Neuronal stem cell (in vitro differentiated cells): ENCODE results near the gene EDAR.

Source experiments
- DNase-seq: peaks from one replicate; pipeline ENCODE4 v3.0.0-alpha.2; 2013; ENCODE audit warnings: low spot score
- H2AFZ ChIP-seq: one replicate; pipeline ENCODE4 v1.6.1; 2013; ENCODE audit warnings: mild to moderate bottlenecking, low read length, inconsistent platforms
- H2AK5ac ChIP-seq: 2 replicates; pipeline ENCODE4 v1.6.1; 2013; ENCODE audit warnings: low read depth, mild to moderate bottlenecking, inconsistent platforms, low read length, moderate library complexity, mixed read lengths
- H2BK120ac ChIP-seq: 2 replicates; pipeline ENCODE4 v1.6.1; 2013; ENCODE audit warnings: low read depth, mild to moderate bottlenecking, inconsistent platforms, low read length, moderate library complexity, mixed read lengths
- H2BK12ac ChIP-seq: one replicate; pipeline ENCODE4 v1.6.1; 2013; ENCODE audit warnings: low read length, inconsistent platforms
- H2BK15ac ChIP-seq: 2 replicates; pipeline ENCODE4 v1.6.1; 2013; ENCODE audit warnings: mild to moderate bottlenecking, low read length, inconsistent platforms, mixed read lengths
- H2BK5ac ChIP-seq: one replicate; pipeline ENCODE4 v1.6.1; 2013; ENCODE audit warnings: inconsistent platforms, mild to moderate bottlenecking, low read length, moderate library complexity
- H3K14ac ChIP-seq: one replicate; pipeline ENCODE4 v1.6.1; 2013; ENCODE audit warnings: low read length, inconsistent platforms
- H3K18ac ChIP-seq: 2 replicates; pipeline ENCODE4 v1.6.1; 2013; ENCODE audit warnings: low read length, inconsistent platforms
- H3K23ac ChIP-seq: 2 replicates; pipeline ENCODE4 v1.6.1; 2013; ENCODE audit warnings: low read depth, mild to moderate bottlenecking, mixed read lengths, low read length, inconsistent platforms; ENCODE audit not compliant: poor library complexity
- H3K27ac ChIP-seq: replicated peaks from 3 replicates; pipeline ENCODE4 v1.5.1; 2013; ENCODE audit warnings: low read length, inconsistent platforms
- H3K27me3 ChIP-seq, 3 experiments: 2 replicates each; pipeline ENCODE4 v1.6.1; 2013; ENCODE audit warnings: low read length in 3 of 3, mild to moderate bottlenecking in 2 of 3, inconsistent platforms in 1 of 3, low read depth in 1 of 3, mixed read lengths in 1 of 3, moderate library complexity in 1 of 3; ENCODE audit not compliant: control insufficient read depth in 3 of 3, insufficient read depth in 3 of 3
- H3K36me3 ChIP-seq, 2 donors: replicated peaks in 1 of 2; 2 replicates each; pipeline ENCODE4 v1.6.1; 2013; ENCODE audit warnings: low read length in 2 of 2; ENCODE audit not compliant: control insufficient read depth in 2 of 2, insufficient read depth in 2 of 2
- H3K4ac ChIP-seq: 2 replicates; pipeline ENCODE4 v1.6.1; 2013; ENCODE audit warnings: inconsistent platforms, mild to moderate bottlenecking, low read length, moderate library complexity
- H3K4me1 ChIP-seq, 2 donors: 1 replicate in 1 of 2; 2 replicates in 1 of 2; pipeline ENCODE4 v1.6.1; 2013; ENCODE audit warnings: low read length in 2 of 2, low read depth in 1 of 2; ENCODE audit not compliant: control insufficient read depth in 2 of 2, insufficient read depth in 1 of 2
- H3K4me2 ChIP-seq: one replicate; pipeline ENCODE4 v1.6.1; 2013; ENCODE audit warnings: mild to moderate bottlenecking, low read length, inconsistent platforms; ENCODE audit not compliant: insufficient read depth, poor library complexity, severe bottlenecking
- H3K4me3 ChIP-seq, 2 donors: 2 replicates each; pipeline ENCODE4 v1.5.1; 2013; ENCODE audit warnings: low read length in 2 of 2, mild to moderate bottlenecking in 2 of 2, inconsistent platforms in 1 of 2, moderate library complexity in 1 of 2
- H3K79me1 ChIP-seq: one replicate; pipeline ENCODE4 v1.6.1; 2013; ENCODE audit warnings: low read depth, mild to moderate bottlenecking, inconsistent platforms, low read length, moderate library complexity
- H3K9ac ChIP-seq: one replicate; pipeline ENCODE4 v1.6.1; 2013; ENCODE audit warnings: mild to moderate bottlenecking, low read depth, low read length, inconsistent platforms; ENCODE audit not compliant: poor library complexity
- H3K9me3 ChIP-seq, 2 donors: replicated peaks in 1 of 2; 2 replicates each; pipeline versions ENCODE3 to v1.6.1; 2013; ENCODE audit warnings: low read length in 2 of 2, mild to moderate bottlenecking in 2 of 2, inconsistent platforms in 1 of 2, low read depth in 1 of 2, mixed read lengths in 1 of 2, moderate library complexity in 1 of 2; ENCODE audit not compliant: control insufficient read depth in 2 of 2, insufficient read depth in 1 of 2
- H4K8ac ChIP-seq: one replicate; pipeline ENCODE4 v1.6.1; 2013; ENCODE audit warnings: low read depth, mild to moderate bottlenecking, inconsistent platforms, low read length, moderate library complexity
- H4K91ac ChIP-seq: one replicate; pipeline ENCODE4 v1.6.1; 2013; ENCODE audit warnings: low read length, low read depth, mild to moderate bottlenecking, inconsistent platforms; ENCODE audit not compliant: poor library complexity
- WGBS, 2 donors: extraction: QIAGEN DNeasy Blood & Tissue Kit; methylation state at CpG; one replicate each; pipeline ENCODE4 v1.1.7; 2013; ENCODE audit warnings: missing lambda C conversion rate in 2 of 2, mixed read lengths in 1 of 2; ENCODE audit not compliant: insufficient read length in 2 of 2, insufficient replicate concordance in 1 of 2; ENCODE audit errors: extremely low coverage in 2 of 2; 5-methylcytosine and 5-hydroxymethylcytosine counted together

The EDAR gene

GRCh38 chr2:108866041-108866440 is 123.0 kb downstream of the EDAR start:
- H3K4me1 ChIP-seq, result no peaks in the 10 kb centered on the region
- H2BK5ac ChIP-seq, result no peak overlapping the region

GRCh38 chr2:108858894-108859293 is 130.1 kb downstream of the EDAR start:
- H3K23ac ChIP-seq, result no peak overlapping the region
- DNase-seq, result no peak
- H2AK5ac ChIP-seq, result no peak overlapping the region

More at GRCh38 chr2:108866041-108866440, 123.0 kb downstream of the EDAR start:
- H3K4ac ChIP-seq, result no peak overlapping the region
- no peak overlapping the region for H2AFZ ChIP-seq
- peaks cover 14 to 79% of the 10 kb centered on the region in 2 donors for H3K36me3 ChIP-seq
- H2AK5ac ChIP-seq, result no peak overlapping the region
- H3K27me3 ChIP-seq, result no peaks in the 10 kb centered on the region
- no peak overlapping the region for H3K14ac ChIP-seq
- H3K4me3 ChIP-seq, result no peak overlapping the region
- no peak overlapping the region for H3K4me2 ChIP-seq
- H3K9ac ChIP-seq, result no peak overlapping the region
- no peak overlapping the region for H2BK15ac ChIP-seq
- H2BK120ac ChIP-seq, result no peak overlapping the region
- no peak overlapping the region for H4K8ac ChIP-seq
- H2BK12ac ChIP-seq, result no peak overlapping the region
- no peak for DNase-seq
- H3K23ac ChIP-seq, result no peak overlapping the region
- H3K79me1 ChIP-seq, result no peaks in the 10 kb centered on the region
- no peak overlapping the region for H4K91ac ChIP-seq
- H3K18ac ChIP-seq, result no peak overlapping the region
- H3K9me3 ChIP-seq, result peaks cover 9 to 39% of the 10 kb centered on the region in 2 donors
- H3K27ac ChIP-seq, result no peak overlapping the region

GRCh38 chr2:108855194-108855593 is 133.8 kb downstream of the EDAR start:
- Histone ChIP-seq H2BK15ac (no peak overlapping the region), H3K4me3 (no peak overlapping the region), H3K27ac (no peak overlapping the region), H3K4me1 (no peaks in the 10 kb centered on the region), H3K79me1 (no peaks in the 10 kb centered on the region), H3K27me3 (no peaks in the 10 kb centered on the region), H4K91ac (no peak overlapping the region), H4K8ac (no peak overlapping the region), H3K14ac (no peak overlapping the region), H3K4me2 (no peak overlapping the region), H2BK5ac (no peak overlapping the region), H3K9me3 (peaks cover 0 to 19% of the 10 kb centered on the region in 2 donors), H2BK120ac (no peak overlapping the region), H3K4ac (no peak overlapping the region), H3K9ac (no peak overlapping the region), H3K23ac (no peak overlapping the region), H3K18ac (no peak overlapping the region), H2AFZ (no peak overlapping the region), H2BK12ac (no peak overlapping the region), H2AK5ac (no peak overlapping the region), H3K36me3 (peaks cover 9 to 71% of the 10 kb centered on the region in 2 donors)
- WGBS, 2 donors, result no CpG with 5 or more reads among the region's 1 CpG
- DNase-seq, result no peak

More at GRCh38 chr2:108858894-108859293, 130.1 kb downstream of the EDAR start:
- H3K4me1 ChIP-seq, result no peaks in the 10 kb centered on the region
- no peaks in the 10 kb centered on the region for H3K27me3 ChIP-seq
- WGBS, 2 donors, result no CpG with 5 or more reads among the region's 3 CpGs
- no peak overlapping the region for H3K14ac ChIP-seq
- H3K79me1 ChIP-seq, result no peaks in the 10 kb centered on the region
- peaks cover 0 to 57% of the 10 kb centered on the region in 2 donors for H3K36me3 ChIP-seq
- no peak overlapping the region for H2BK5ac ChIP-seq
- no peak overlapping the region for H3K4ac ChIP-seq
- no peak overlapping the region for H2BK120ac ChIP-seq
- no peak overlapping the region for H4K8ac ChIP-seq
- H2AFZ ChIP-seq, result no peak overlapping the region
- H3K18ac ChIP-seq, result no peak overlapping the region
- H3K4me2 ChIP-seq, result no peak overlapping the region
- no peak overlapping the region for H4K91ac ChIP-seq
- peaks cover 0 to 12% of the 10 kb centered on the region in 2 donors for H3K9me3 ChIP-seq
- no peak overlapping the region for H3K4me3 ChIP-seq
- no peak overlapping the region for H2BK15ac ChIP-seq
- H2BK12ac ChIP-seq, result no peak overlapping the region
- no peak overlapping the region for H3K27ac ChIP-seq
- H3K9ac ChIP-seq, result no peak overlapping the region

- H3K9me3 ChIP-seq, result peaks cover 0 to 14% of the 10 kb centered on the region in 2 donors
- H2BK120ac ChIP-seq, result no peak overlapping the region
- no peaks in the 10 kb centered on the region for H3K79me1 ChIP-seq
- H3K36me3 ChIP-seq, result peaks cover 12 to 78% of the 10 kb centered on the region in 2 donors
- no peaks in the 10 kb centered on the region for H3K4me1 ChIP-seq
- no peak overlapping the region for H2BK12ac ChIP-seq
- no peak overlapping the region for H2AFZ ChIP-seq
- no peaks in the 10 kb centered on the region for H3K27me3 ChIP-seq
- WGBS, 2 donors, result no CpG with 5 or more reads among the region's 1 CpG
- H3K9ac ChIP-seq, result no peak overlapping the region
- H3K23ac ChIP-seq, result no peak overlapping the region
- DNase-seq, result no peak
- no peak overlapping the region for H3K4me3 ChIP-seq
- H2AK5ac ChIP-seq, result no peak overlapping the region
- no peak overlapping the region for H3K18ac ChIP-seq
- H3K4ac ChIP-seq, result no peak overlapping the region
- H2BK5ac ChIP-seq, result no peak overlapping the region
- H4K8ac ChIP-seq, result no peak overlapping the region
- no peak overlapping the region for H3K27ac ChIP-seq
- no peak overlapping the region for H3K14ac ChIP-seq
- no peak overlapping the region for H4K91ac ChIP-seq
- H2BK15ac ChIP-seq, result no peak overlapping the region
- H3K4me2 ChIP-seq, result no peak overlapping the region
Observed at GRCh38 chr2:108854484-108854883, 134.5 kb downstream of the EDAR start.
